ENCODE results near the gene PDS5B.
"Not testable (repeated sequence)": the region's sequence is repeated elsewhere in the genome, so short reads cannot be mapped to it uniquely, and the experiment has no call there.

The PDS5B gene

GRCh38 chr13:32796754-32797153 is 210.5 kb downstream of the PDS5B start:
- DNase-seq (ENCODE audit: low spot score), result no peak

- DNase-seq (ENCODE audit: low spot score), result no peak
These were observed 215.9 kb downstream of the PDS5B start for GRCh38 chr13:32802159-32802558.

GRCh38 chr13:32804673-32805230 is 218.5 kb downstream of the PDS5B start:
- no peak for DNase-seq (ENCODE audit: low spot score)

GRCh38 chr13:32811297-32811800 is 225.1 kb downstream of the PDS5B start:
- DNase-seq (ENCODE audit: low spot score), result no peak

- DNase-seq (ENCODE audit: low spot score), result no peak
These were observed 235.0 kb downstream of the PDS5B start for GRCh38 chr13:32821149-32821688.

- DNase-seq (ENCODE audit: low spot score), result no peak
These were observed 236.5 kb downstream of the PDS5B start for GRCh38 chr13:32822771-32823170.

- no peak for DNase-seq (ENCODE audit: low spot score)
These were observed 237.3 kb downstream of the PDS5B start for GRCh38 chr13:32823597-32823996.

GRCh38 chr13:32824061-32824460 is 237.8 kb downstream of the PDS5B start:
- no peak for DNase-seq (ENCODE audit: low spot score)

- no peak for DNase-seq (ENCODE audit: low spot score)
These were observed 238.4 kb downstream of the PDS5B start for GRCh38 chr13:32824675-32825074.

- no peak for DNase-seq (ENCODE audit: low spot score)
These were observed 239.2 kb downstream of the PDS5B start for GRCh38 chr13:32825481-32825880.

- DNase-seq (ENCODE audit: low spot score), result not testable (repeated sequence)
These were observed 240.1 kb downstream of the PDS5B start for GRCh38 chr13:32826372-32826771.

All from CD4-positive, alpha-beta T cell treated with Interleukin-6 at 100 ng/mL for 8 hours (primary cell).